Measurements from ENCODE around the gene ERC2.

DNA sequence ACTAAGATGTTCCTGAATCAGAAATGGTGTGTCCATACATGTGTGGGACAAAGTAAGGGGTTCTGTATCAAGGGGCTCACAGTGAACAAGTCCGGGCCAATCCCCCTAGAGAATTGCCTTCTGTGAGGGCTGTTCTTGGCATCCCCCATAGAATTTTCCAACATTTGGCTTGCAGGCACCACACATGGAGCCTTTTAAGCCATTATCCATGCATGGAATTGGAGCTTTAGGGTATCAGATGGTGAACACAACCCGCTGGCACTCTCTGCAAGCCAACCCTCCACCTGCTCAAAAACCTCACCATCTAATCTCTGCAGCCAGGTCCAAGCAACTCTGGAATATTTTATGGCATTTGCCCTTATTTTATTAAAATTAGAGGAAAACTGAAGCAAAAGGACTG lies 278.7 kb downstream of the ERC2 start:
- TF ChIP-seq, protein P1, sequence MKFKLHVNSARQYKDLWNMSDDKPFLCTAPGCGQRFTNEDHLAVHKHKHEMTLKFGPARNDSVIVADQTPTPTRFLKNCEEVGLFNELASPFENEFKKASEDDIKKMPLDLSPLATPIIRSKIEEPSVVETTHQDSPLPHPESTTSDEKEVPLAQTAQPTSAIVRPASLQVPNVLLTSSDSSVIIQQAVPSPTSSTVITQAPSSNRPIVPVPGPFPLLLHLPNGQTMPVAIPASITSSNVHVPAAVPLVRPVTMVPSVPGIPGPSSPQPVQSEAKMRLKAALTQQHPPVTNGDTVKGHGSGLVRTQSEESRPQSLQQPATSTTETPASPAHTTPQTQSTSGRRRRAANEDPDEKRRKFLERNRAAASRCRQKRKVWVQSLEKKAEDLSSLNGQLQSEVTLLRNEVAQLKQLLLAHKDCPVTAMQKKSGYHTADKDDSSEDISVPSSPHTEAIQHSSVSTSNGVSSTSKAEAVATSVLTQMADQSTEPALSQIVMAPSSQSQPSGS (CRISPR knock-in tag; IDR thresholded peaks at IDR 0.05) = no peak
- TF ChIP-seq, protein P2, sequence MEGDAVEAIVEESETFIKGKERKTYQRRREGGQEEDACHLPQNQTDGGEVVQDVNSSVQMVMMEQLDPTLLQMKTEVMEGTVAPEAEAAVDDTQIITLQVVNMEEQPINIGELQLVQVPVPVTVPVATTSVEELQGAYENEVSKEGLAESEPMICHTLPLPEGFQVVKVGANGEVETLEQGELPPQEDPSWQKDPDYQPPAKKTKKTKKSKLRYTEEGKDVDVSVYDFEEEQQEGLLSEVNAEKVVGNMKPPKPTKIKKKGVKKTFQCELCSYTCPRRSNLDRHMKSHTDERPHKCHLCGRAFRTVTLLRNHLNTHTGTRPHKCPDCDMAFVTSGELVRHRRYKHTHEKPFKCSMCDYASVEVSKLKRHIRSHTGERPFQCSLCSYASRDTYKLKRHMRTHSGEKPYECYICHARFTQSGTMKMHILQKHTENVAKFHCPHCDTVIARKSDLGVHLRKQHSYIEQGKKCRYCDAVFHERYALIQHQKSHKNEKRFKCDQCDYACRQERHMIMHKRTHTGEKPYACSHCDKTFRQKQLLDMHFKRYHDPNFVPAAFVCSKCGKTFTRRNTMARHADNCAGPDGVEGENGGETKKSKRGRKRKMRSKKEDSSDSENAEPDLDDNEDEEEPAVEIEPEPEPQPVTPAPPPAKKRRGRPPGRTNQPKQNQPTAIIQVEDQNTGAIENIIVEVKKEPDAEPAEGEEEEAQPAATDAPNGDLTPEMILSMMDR (CRISPR knock-in tag; IDR thresholded peaks at IDR 0.05) = no peak
- TF ChIP-seq FOXK2 (IDR thresholded peaks at IDR 0.05) = no peak
- no peak for TF ChIP-seq ZNF747 (CRISPR knock-in tag; IDR thresholded peaks at IDR 0.05; ENCODE audit: borderline replicate concordance)
- TF ChIP-seq MYNN (CRISPR knock-in tag; IDR thresholded peaks at IDR 0.05; ENCODE audit: low read depth) = no peak
- TF ChIP-seq, protein P3, sequence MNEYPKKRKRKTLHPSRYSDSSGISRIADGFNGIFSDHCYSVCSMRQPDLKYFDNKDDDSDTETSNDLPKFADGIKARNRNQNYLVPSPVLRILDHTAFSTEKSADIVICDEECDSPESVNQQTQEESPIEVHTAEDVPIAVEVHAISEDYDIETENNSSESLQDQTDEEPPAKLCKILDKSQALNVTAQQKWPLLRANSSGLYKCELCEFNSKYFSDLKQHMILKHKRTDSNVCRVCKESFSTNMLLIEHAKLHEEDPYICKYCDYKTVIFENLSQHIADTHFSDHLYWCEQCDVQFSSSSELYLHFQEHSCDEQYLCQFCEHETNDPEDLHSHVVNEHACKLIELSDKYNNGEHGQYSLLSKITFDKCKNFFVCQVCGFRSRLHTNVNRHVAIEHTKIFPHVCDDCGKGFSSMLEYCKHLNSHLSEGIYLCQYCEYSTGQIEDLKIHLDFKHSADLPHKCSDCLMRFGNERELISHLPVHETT (CRISPR knock-in tag; conservative IDR thresholded peaks at IDR 0.05) = no peak
- TF ChIP-seq REXO4 (CRISPR knock-in tag; IDR thresholded peaks at IDR 0.05; ENCODE audit: borderline replicate concordance) = no peak
- TF ChIP-seq HNRNPH1 (optimal IDR thresholded peaks at IDR 0.05; ENCODE audit: low read depth, low read length) = no peak
